Left lung (tissue), 10 donors: ENCODE measurements around the gene CMTM7. TPM values are rescaled to one million over a fixed set of nuclear protein-coding genes. Genes with fewer than 3 reads are reported as not detected.

ENCODE experiments used
- ATAC-seq: fragments of 200-7000 bp; cut with Tn5 transposase; one replicate; pipeline ENCODE4 v1.9.1; 2020; ENCODE audit warnings: moderate library complexity
- DNase-seq, 4 donors: peaks; one replicate each; pipeline ENCODE4 v3.0.0-alpha.2; 2013 to 2020
- H3K27ac ChIP-seq, 2 donors: fragments of 200-600 bp; sonication (generic) in 1 of 2; one replicate each; pipeline versions ENCODE4 v1.5.0 to v1.8.0; 2020 to 2021
- H3K27me3 ChIP-seq, 2 donors: fragments of 200-600 bp; sonication (generic) in 1 of 2; one replicate each; pipeline versions ENCODE4 v1.5.0 to v1.8.0; 2020 to 2021
- H3K36me3 ChIP-seq, 2 donors: fragments of 200-600 bp; sonication (generic) in 1 of 2; one replicate each; pipeline versions ENCODE4 v1.5.0 to v1.8.0; 2020 to 2021
- H3K4me1 ChIP-seq, 2 donors: fragments of 200-600 bp; one replicate each; pipeline ENCODE4 v1.8.0; 2021
- H3K4me3 ChIP-seq, 2 donors: fragments of 200-600 bp; sonication (generic) in 1 of 2; one replicate each; pipeline versions ENCODE4 v1.5.0 to v1.8.0; 2020 to 2021; ENCODE audit warnings: mild to moderate bottlenecking in 1 of 2
- H3K9me3 ChIP-seq, 2 donors: fragments of 200-600 bp; sonication (generic) in 1 of 2; one replicate each; pipeline versions ENCODE4 v1.5.0 to v1.8.0; 2020 to 2021
- CTCF ChIP-seq, 2 donors: fragments of 200-600 bp; sonication (generic) in 1 of 2; IDR thresholded peaks; one replicate each; pipeline versions ENCODE4 v1.5.0 to v1.8.0; 2021; ENCODE audit warnings: antibody characterized with exemption in 2 of 2
- intact Hi-C, 2 donors: fragments of 100-400 bp; cut with DNase I; formaldehyde crosslinking; loops; one replicate each; pipeline versions ENCODE4 v1.11.2 to v1.14.2; 2022
- polyA plus RNA-seq, 6 donors: library from polyadenylated mRNA; unstranded; fragments of 120-200 nt; gene quantifications; one replicate each; pipeline ENCODE4 v1.2.1, GENCODE V29; 2013; ENCODE audit not compliant: insufficient read length in 6 of 6
- total RNA-seq, 2 donors: library from RNA; stranded (reverse); fragmentation: NEBNext Ultra II Directional; extraction: Animal tissue kit (Norgen Biotek cat#: 25700); gene quantifications; one replicate each; pipeline ENCODE4 v1.2.1, GENCODE V29; 2021
- donor health status: DM: no; HTN: yes; CAD: no.
- donor health status: DM: no; HTN: no; CAD: no.

The CMTM7 gene
- total and polyA plus RNA-seq, 8 donors, result 46.7 to 80.5 (median 68.4) TPM

GRCh38 chr3:32453346-32453745 lies 61.7 kb downstream of the CMTM7 start:
- Histone ChIP-seq H3K27me3 (no peaks in the 10 kb centered on the region), H3K4me1 (peaks cover 5 to 38% of the 10 kb centered on the region in 2 donors), H3K27ac (no peak overlapping the region), H3K4me3 (no peak overlapping the region), H3K36me3 (peaks cover 0 to 85% of the 10 kb centered on the region in 2 donors), H3K9me3 (no peaks in the 10 kb centered on the region)
- intact Hi-C loops, result no loop called here
- no peak for ATAC-seq
- no peak for DNase-seq
- no peak for TF ChIP-seq CTCF (IDR thresholded peaks at IDR 0.05)

GRCh38 chr3:32454111-32454510 lies 62.5 kb downstream of the CMTM7 start:
- peaks cover 4 to 36% of the 10 kb centered on the region in 2 donors for H3K4me1 ChIP-seq
- H3K36me3 ChIP-seq, result peaks cover 0 to 77% of the 10 kb centered on the region in 2 donors
- no peaks in the 10 kb centered on the region for H3K27me3 ChIP-seq
- intact Hi-C loops, result no loop called here
- H3K9me3 ChIP-seq, result no peaks in the 10 kb centered on the region
- TF ChIP-seq CTCF (IDR thresholded peaks at IDR 0.05), result no peak
- H3K4me3 ChIP-seq, result no peak overlapping the region
- H3K27ac ChIP-seq, result no peak overlapping the region
- no peak for ATAC-seq
- no peak for DNase-seq

DNA sequence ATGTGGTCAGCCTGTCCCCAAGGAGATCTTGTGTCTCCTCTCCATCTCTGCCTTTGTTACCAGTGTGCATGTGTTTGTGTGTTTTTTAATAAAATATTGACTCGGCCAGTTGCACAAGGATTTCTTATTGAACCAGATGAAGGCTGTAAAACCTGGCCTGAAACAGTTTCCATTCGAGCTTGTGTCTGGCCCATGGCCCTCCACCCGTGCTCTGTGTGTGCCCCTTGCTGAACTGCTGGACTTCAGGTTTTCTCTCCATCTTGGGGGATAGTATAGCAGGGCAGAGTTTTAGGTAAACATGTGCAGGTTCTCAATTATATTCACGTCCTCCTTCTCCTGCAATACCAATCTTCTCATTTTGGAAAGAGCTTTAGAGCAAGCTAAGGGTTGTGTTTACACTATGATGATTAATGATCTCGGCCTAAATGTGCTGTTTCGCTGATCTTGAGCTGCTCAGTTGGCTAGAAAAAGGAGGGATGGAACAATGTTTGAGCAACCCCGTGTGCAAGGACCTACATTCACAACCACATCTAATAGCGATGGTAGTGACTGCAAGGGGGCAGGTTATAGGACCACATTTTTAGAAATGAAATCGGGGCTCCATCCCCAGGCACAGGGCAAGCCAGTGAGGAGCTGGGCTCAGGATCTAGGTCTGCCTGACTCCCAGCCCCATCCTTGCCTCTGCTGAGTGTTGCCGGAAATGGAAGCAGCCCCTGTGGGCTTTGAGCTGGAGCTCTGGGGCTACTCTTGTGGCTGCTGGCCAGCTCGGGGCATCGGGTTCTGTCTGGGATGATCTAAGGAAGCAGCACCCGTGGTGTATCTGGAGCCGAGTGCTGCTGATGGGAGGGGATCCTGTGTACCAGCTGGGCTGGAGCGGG lies 63.3 kb downstream of the CMTM7 start:
- DNase-seq, result no peak
- Histone ChIP-seq H3K36me3 (peaks cover 0 to 68% of the 10 kb centered on the region in 2 donors), H3K9me3 (no peaks in the 10 kb centered on the region), H3K4me1 (peaks cover 0 to 38% of the 10 kb centered on the region in 2 donors), H3K4me3 (no peak overlapping the region), H3K27me3 (no peaks in the 10 kb centered on the region), H3K27ac (no peak overlapping the region)
- TF ChIP-seq CTCF (IDR thresholded peaks at IDR 0.05), result no peak
- intact Hi-C loops, result no loop called here
- ATAC-seq, result no peak

- H3K4me1 ChIP-seq, result peaks cover 0 to 47% of the 10 kb centered on the region in 2 donors
- H3K36me3 ChIP-seq, result peaks cover 0 to 60% of the 10 kb centered on the region in 2 donors
- peak overlapping the region in 1 of 2 donors; percentile 33 for H3K27ac ChIP-seq
- intact Hi-C loops, result no loop called here
- no peak for TF ChIP-seq CTCF (IDR thresholded peaks at IDR 0.05)
- DNase-seq (no peak), ATAC-seq (no peak)
- no peaks in the 10 kb centered on the region for H3K27me3 ChIP-seq
- H3K9me3 ChIP-seq, result no peaks in the 10 kb centered on the region
- no peak overlapping the region for H3K4me3 ChIP-seq
Measured at GRCh38 chr3:32455609-32456428, 64.2 kb downstream of the CMTM7 start.
